HepG2 (cell line): Measurements from ENCODE around the gene PRM2. TPM values are rescaled to one million over a fixed set of nuclear protein-coding genes. Genes with fewer than 3 reads are reported as not detected.

ENCODE experiments used
- CBX5 ChIP-seq: sonication (generic); formaldehyde crosslinking; IDR thresholded peaks from 2 replicates; pipeline ENCODE4 v1.4.0; 2020; ENCODE audit warnings: missing genetic modification reagents, borderline replicate concordance
- CCAR2 ChIP-seq: fragments of 200-400 bp; formaldehyde crosslinking; optimal IDR thresholded peaks from 2 replicates; pipeline ENCODE3; 2018; ENCODE audit warnings: low read depth, mild to moderate bottlenecking, low read length, moderate library complexity
- EED ChIP-seq: sonication (generic); formaldehyde crosslinking; IDR thresholded peaks from 2 replicates; pipeline ENCODE4 v1.5.0; 2020; ENCODE audit warnings: mild to moderate bottlenecking, missing genetic modification reagents
- FIP1L1 ChIP-seq: fragments of 200-400 bp; formaldehyde crosslinking; IDR thresholded peaks from 2 replicates; pipeline ENCODE4 v1.6.1; 2018; ENCODE audit warnings: low read depth, mild to moderate bottlenecking, low read length, moderate library complexity, borderline replicate concordance; ENCODE audit not compliant: insufficient read depth
- GFI1 ChIP-seq: sonication (generic); formaldehyde crosslinking; IDR thresholded peaks from 2 replicates; pipeline ENCODE4 v1.5.0; 2020; ENCODE audit warnings: missing genetic modification reagents, mild to moderate bottlenecking, borderline replicate concordance
- GZF1 ChIP-seq: sonication (generic); formaldehyde crosslinking; IDR thresholded peaks from 2 replicates; pipeline ENCODE4 v1.5.1; 2020; ENCODE audit warnings: mild to moderate bottlenecking, missing genetic modification reagents
- JUND ChIP-seq: sonication (generic); formaldehyde crosslinking; IDR thresholded peaks from 2 replicates; pipeline ENCODE4 v1.8.0; 2022; ENCODE audit warnings: mild to moderate bottlenecking, missing genetic modification reagents
- KDM6A ChIP-seq: IDR thresholded peaks from 2 replicates; pipeline ENCODE4 v1.6.1; 2016; ENCODE audit warnings: low read depth
- MAF1 ChIP-seq: sonication (generic); formaldehyde crosslinking; IDR thresholded peaks from 2 replicates; pipeline ENCODE4 v1.5.0; 2020; ENCODE audit warnings: missing genetic modification reagents, borderline replicate concordance
- MATR3 ChIP-seq: sonication (generic); formaldehyde crosslinking; IDR thresholded peaks from 2 replicates; pipeline ENCODE4 v1.4.0; 2020; ENCODE audit warnings: missing genetic modification reagents
- NFIB ChIP-seq: sonication (generic); formaldehyde crosslinking; IDR thresholded peaks from 2 replicates; pipeline ENCODE4 v1.9.0; 2021; ENCODE audit warnings: missing genetic modification reagents, mild to moderate bottlenecking, borderline replicate concordance
- SMARCC2 ChIP-seq: fragments of 450-650 bp; IDR thresholded peaks from 2 replicates; pipeline ENCODE4 v1.6.1; 2017; ENCODE audit warnings: antibody characterized with exemption, mild to moderate bottlenecking
- ZNF335 ChIP-seq: sonication (generic); formaldehyde crosslinking; IDR thresholded peaks from 2 replicates; pipeline ENCODE4 v1.4.0; 2020; ENCODE audit warnings: missing genetic modification reagents
- ZNF549 ChIP-seq: sonication (generic); formaldehyde crosslinking; IDR thresholded peaks from 2 replicates; pipeline ENCODE4 v1.5.0; 2020; ENCODE audit warnings: missing genetic modification reagents
- ZNF562 ChIP-seq: sonication (generic); formaldehyde crosslinking; IDR thresholded peaks from 2 replicates; pipeline ENCODE4 v1.8.0; 2022; ENCODE audit warnings: missing genetic modification reagents, borderline replicate concordance
- ZNF563 ChIP-seq: sonication (generic); formaldehyde crosslinking; IDR thresholded peaks from 2 replicates; pipeline ENCODE4 v1.8.0; 2022; ENCODE audit warnings: mild to moderate bottlenecking, moderate library complexity, missing genetic modification reagents
- ZNF569 ChIP-seq: sonication (generic); formaldehyde crosslinking; IDR thresholded peaks from 2 replicates; pipeline ENCODE4 v1.5.0; 2020; ENCODE audit warnings: mild to moderate bottlenecking, missing genetic modification reagents, moderate library complexity, borderline replicate concordance
- ZNF652 ChIP-seq: IDR thresholded peaks from 2 replicates; pipeline ENCODE4 v1.6.1; 2016; ENCODE audit warnings: low read depth, borderline replicate concordance
- polyA plus RNA-seq, 8 experiments: library from polyadenylated mRNA; depleted of rRNA in 3 of 8; stranded (reverse) in 7 of 8; unstranded in 1 of 8; fragments of >200 nt; fragmentation: Illumina TruSeq in 4 of 8; extraction: Trizol in 4 of 8; gene quantifications; 2 replicates each; pipeline versions ENCODE4 v1.2.1 to v1.2.3, GENCODE V29; 2011 to 2016; ENCODE audit warnings: low read depth in 4 of 8, missing spikeins in 1 of 8, mixed read lengths in 1 of 8; ENCODE audit not compliant: insufficient read depth in 1 of 8
- total RNA-seq, 5 experiments: library from RNA; depleted of rRNA; stranded (reverse); fragments of >200 nt; fragmentation: Illumina TruSeq; extraction: Trizol; gene quantifications; 2 replicates each; pipeline ENCODE4 v1.2.3, GENCODE V29; 2016; ENCODE audit warnings: low read depth in 1 of 5
- TF ChIP-seq, protein P1 (sequence below): sonication (generic); formaldehyde crosslinking; IDR thresholded peaks from 2 replicates; pipeline ENCODE4 v1.4.0; 2020; ENCODE audit warnings: missing genetic modification reagents
- TF ChIP-seq, protein P2 (sequence below): sonication (generic); formaldehyde crosslinking; IDR thresholded peaks from 2 replicates; pipeline ENCODE4 v1.4.0; 2020; ENCODE audit warnings: missing genetic modification reagents
- TF ChIP-seq, protein P3 (sequence below): sonication (generic); formaldehyde crosslinking; IDR thresholded peaks from 2 replicates; pipeline ENCODE4 v1.5.1; 2020; ENCODE audit warnings: missing genetic modification reagents, mild to moderate bottlenecking, borderline replicate concordance
- TF ChIP-seq, protein P4 (sequence below): sonication (generic); formaldehyde crosslinking; conservative IDR thresholded peaks from 2 replicates; pipeline ENCODE4 v1.4.0; 2020; ENCODE audit warnings: missing genetic modification reagents

PRM2 gene
- total and polyA plus RNA-seq, 2 of the 13 experiments (the other 11 are each of a cell fraction or from before 2014, with no cell fraction given): 0.54 TPM; not detected in 1

DNA sequence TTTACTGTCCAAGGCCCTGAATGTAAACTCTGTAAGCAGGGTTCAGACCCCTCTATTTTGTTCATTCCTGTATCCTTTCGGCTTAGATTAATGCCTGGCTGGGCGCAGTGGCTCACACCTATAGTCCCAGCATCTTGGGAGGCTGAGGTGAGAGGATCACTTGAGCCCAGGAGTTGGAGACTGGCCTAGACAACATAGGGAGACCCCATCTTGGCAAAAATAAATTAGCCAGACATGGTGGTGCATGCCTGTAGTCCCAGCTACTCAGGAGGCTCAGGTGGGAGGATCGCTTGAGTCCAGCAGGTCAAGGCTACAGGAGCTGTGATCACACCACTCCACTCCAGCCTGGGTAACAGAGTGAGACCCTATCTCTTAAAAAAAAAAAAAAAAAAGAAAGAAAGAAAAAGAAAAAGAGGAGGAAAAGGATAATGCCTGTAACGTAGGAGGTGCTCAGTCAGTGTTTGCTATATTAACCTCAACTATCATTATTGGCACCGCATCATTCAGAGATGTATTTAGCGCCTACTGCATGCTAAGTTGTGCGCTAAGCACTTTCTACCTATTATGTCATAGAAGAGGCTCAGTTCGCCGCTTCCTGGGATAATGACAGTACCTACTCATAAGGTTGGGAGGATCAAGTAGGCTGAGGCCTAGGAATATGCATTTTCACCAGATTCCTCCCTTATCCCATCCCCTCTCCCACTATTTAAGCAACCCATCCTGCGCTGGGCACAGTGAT, 25.3 kb downstream of the PRM2 start (continued):
- TF ChIP-seq, protein P1, sequence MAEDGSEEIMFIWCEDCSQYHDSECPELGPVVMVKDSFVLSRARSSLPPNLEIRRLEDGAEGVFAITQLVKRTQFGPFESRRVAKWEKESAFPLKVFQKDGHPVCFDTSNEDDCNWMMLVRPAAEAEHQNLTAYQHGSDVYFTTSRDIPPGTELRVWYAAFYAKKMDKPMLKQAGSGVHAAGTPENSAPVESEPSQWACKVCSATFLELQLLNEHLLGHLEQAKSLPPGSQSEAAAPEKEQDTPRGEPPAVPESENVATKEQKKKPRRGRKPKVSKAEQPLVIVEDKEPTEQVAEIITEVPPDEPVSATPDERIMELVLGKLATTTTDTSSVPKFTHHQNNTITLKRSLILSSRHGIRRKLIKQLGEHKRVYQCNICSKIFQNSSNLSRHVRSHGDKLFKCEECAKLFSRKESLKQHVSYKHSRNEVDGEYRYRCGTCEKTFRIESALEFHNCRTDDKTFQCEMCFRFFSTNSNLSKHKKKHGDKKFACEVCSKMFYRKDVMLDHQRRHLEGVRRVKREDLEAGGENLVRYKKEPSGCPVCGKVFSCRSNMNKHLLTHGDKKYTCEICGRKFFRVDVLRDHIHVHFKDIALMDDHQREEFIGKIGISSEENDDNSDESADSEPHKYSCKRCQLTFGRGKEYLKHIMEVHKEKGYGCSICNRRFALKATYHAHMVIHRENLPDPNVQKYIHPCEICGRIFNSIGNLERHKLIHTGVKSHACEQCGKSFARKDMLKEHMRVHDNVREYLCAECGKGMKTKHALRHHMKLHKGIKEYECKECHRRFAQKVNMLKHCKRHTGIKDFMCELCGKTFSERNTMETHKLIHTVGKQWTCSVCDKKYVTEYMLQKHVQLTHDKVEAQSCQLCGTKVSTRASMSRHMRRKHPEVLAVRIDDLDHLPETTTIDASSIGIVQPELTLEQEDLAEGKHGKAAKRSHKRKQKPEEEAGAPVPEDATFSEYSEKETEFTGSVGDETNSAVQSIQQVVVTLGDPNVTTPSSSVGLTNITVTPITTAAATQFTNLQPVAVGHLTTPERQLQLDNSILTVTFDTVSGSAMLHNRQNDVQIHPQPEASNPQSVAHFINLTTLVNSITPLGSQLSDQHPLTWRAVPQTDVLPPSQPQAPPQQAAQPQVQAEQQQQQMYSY: no peak
- TF ChIP-seq CBX5 (CRISPR knock-in tag) (no peak), ZNF335 (CRISPR knock-in tag) (no peak), FIP1L1 (no peak), NFIB (0 out of 2 replicates have a peak, but pooled peaks have one; percentile 13), ZNF562 (CRISPR knock-in tag) (no peak), ZNF563 (CRISPR knock-in tag) (no peak), GZF1 (no peak), ZNF549 (CRISPR knock-in tag) (no peak), GFI1 (CRISPR knock-in tag) (no peak), ZNF652 (CRISPR knock-in tag) (no peak), JUND (CRISPR knock-in tag) (0 out of 2 replicates have a peak, but pooled peaks have one; percentile 32), KDM6A (CRISPR knock-in tag) (no peak), EED (CRISPR knock-in tag) (no peak), ZNF569 (CRISPR knock-in tag) (no peak), MATR3 (CRISPR knock-in tag) (no peak), CCAR2 (no peak), SMARCC2 (no peak), MAF1 (CRISPR knock-in tag) (no peak)
- TF ChIP-seq, protein P2, sequence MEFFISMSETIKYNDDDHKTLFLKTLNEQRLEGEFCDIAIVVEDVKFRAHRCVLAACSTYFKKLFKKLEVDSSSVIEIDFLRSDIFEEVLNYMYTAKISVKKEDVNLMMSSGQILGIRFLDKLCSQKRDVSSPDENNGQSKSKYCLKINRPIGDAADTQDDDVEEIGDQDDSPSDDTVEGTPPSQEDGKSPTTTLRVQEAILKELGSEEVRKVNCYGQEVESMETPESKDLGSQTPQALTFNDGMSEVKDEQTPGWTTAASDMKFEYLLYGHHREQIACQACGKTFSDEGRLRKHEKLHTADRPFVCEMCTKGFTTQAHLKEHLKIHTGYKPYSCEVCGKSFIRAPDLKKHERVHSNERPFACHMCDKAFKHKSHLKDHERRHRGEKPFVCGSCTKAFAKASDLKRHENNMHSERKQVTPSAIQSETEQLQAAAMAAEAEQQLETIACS: no peak
- TF ChIP-seq, protein P3, sequence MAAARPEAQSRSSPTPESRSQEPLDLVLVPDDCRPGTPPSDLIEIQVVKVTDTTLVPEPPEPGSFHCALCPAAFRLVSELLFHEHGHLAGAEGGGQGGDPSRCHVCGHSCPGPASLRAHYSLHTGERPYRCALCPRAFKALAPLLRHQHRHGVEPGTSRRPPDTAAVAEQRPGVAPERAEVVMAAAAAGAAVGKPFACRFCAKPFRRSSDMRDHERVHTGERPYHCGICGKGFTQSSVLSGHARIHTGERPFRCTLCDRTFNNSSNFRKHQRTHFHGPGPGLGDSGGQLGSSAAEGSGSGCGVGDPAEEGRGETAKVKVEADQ (CRISPR knock-in tag): no peak
- TF ChIP-seq, protein P4, sequence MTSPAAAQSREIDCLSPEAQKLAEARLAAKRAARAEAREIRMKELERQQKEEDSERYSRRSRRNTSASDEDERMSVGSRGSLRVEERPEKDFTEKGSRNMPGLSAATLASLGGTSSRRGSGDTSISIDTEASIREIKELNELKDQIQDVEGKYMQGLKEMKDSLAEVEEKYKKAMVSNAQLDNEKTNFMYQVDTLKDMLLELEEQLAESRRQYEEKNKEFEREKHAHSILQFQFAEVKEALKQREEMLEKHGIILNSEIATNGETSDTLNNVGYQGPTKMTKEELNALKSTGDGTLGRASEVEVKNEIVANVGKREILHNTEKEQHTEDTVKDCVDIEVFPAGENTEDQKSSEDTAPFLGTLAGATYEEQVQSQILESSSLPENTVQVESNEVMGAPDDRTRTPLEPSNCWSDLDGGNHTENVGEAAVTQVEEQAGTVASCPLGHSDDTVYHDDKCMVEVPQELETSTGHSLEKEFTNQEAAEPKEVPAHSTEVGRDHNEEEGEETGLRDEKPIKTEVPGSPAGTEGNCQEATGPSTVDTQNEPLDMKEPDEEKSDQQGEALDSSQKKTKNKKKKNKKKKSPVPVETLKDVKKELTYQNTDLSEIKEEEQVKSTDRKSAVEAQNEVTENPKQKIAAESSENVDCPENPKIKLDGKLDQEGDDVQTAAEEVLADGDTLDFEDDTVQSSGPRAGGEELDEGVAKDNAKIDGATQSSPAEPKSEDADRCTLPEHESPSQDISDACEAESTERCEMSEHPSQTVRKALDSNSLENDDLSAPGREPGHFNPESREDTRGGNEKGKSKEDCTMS (CRISPR knock-in tag): no peak
